Ramos (cell line): ENCODE data around the gene HSPA12A.

Experiments
- in situ Hi-C: fragments of 300-500 bp; cut with MboI; formaldehyde crosslinking; loops from one replicate; pipeline ENCODE4 v1.14.3; 2022; ENCODE audit warnings: low sequenced_read_pairs; ENCODE audit not compliant: unreplicated experiment

HSPA12A gene

DNA sequence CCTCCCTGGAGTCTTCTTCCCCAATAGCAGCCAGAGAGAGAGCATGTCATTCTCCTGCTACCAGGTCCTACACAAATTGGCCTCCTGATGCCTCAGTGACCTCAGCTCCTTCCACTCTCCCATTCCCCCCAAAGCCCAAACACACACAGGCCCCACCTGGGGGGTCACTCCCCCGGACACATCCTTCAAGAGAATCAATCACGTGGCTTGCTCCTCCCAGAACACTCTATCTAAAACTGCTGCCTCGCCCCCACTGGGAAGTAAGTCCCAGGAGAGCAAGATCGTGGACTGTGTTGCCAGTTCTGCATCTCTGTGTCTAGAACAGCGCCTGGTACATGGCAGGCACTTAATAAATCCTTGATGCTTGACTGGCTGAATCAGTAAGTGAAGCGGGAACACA, 2.5 kb upstream of the HSPA12A start:
- in situ Hi-C loops: no loop called here

DNA sequence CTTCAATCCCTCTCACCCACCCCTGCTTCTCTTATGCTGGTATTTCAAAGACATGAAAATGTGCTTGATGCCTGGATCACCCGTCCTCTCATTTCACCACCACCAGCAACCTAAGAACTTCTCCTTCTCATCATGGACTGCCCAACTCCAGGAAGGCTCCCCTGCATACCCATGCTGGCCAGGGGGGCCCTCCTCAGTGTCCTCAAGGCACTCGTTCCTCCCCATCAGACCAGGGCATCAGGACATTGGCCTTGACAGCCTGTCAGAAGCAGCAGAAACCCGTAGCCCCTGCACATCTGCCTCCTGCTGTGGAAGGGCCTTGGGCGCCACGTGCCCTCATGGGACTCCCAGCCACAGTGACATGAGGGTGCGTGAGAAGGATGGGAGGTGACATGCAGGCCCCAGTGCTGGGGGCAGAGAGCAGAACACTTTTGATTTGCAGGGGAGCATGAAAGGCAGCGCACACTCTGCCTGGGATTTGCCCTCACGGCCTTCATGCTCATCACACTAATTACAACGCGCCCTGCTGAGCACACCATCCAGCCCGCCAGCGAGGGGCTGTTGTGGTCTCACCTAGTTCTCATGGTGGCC, 1.9 kb upstream of the HSPA12A start:
- in situ Hi-C loops: no loop called here

DNA sequence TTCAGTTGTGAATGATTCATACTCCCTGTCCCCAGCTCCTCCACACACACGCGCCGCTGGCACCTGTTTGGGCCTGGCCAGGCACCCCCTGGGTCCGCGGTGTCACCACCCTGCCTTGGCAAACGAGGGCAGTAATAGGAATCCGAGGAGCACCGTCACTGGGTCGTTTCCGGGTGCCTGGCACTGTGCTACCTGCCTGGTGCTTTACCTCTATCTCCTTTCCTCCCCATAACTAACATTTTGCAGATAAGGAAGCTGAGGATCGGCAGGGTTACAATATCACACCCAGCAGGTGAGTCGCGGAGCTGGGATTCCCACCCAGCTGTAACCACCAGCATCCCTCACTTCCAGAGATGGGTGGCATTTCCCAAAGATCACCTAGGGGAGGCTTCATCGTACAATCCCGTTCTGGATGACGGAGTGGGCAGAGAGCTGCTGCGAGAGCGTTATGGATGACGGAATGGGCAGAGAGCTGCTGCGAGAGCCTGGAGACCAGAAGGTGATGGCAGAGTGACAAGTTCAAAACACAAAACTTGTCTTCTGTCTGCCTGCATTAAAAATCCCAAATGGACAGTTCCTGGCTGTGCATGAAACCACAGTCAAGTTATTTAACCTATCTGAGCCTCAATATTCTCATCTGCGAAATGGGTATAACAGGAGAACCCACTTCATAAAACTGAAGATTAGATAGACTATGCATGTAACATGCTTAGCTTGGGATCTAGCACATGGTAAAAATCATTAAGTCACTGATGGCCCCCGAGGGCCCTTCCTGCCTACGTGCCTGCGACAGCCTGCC, 1.1 kb upstream of the HSPA12A start:
- in situ Hi-C loops: no loop called here

DNA sequence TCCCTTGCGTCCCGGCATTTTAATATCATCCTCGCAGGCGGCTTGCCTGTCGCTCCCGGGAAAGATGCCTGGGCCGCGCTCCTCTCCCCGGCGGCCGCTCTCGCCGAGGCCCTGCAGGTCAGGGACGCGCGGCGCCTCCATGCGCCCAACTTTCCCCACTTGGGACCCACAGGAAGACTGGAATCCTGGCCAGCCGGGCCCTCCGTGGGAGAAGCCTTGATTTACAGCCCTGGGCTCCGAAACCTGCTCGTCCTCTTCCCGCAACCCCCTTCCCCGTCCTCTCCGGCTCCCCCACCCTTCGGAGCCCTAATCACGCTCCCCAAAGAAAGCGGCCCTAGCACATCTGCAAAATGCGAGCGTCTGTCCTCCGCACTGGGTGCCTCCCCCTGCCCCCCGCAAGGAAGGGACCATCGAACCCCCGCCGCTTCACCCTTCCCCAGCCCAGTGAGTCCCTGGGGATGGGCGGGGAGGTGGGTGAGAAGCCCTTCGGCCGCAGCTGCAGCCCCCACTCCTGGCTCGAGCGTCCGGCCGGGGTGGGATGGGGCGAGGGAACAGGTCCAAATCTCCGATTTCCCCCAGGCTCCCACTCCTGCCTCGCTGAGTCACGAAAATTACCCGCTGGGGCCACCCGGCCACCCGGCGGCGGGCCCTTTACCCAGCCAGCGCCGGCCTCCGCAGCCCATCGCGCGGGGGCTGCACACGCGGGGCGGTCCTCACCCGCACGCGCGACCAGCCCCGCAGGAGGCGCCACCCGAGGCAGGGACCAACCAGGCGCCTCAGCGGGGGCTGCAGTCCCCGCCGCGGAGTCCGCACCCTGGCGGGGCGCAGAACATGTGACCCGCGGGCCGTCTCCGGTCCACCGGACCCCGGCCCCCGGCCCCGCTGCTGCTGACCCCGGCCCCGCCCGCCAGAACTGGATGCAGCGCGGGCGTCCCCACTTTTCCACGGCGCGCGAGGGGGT, 695 bp downstream of the HSPA12A start:
- in situ Hi-C loops: no loop called here

DNA sequence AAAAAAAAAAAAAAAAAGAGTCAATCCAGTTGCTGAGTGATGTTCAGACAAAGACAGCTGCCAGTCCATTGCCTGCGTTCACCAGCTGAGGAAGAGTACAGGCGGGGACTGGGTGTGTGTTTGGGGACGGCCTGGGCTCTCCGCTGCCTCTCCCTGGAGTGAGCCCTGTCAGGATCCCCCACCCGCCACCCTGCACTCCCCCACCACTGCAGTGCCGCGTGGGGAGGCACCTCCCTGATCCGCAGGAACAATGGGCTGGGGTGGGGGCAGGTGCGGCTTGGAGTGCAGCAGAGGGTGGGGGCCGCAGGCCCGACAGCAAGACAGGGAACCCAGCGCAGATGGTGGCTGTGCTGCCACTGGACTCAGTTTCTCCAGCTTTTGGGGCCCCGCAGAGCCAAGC, 1.4 kb downstream of the HSPA12A start:
- in situ Hi-C loops: no loop called here

DNA sequence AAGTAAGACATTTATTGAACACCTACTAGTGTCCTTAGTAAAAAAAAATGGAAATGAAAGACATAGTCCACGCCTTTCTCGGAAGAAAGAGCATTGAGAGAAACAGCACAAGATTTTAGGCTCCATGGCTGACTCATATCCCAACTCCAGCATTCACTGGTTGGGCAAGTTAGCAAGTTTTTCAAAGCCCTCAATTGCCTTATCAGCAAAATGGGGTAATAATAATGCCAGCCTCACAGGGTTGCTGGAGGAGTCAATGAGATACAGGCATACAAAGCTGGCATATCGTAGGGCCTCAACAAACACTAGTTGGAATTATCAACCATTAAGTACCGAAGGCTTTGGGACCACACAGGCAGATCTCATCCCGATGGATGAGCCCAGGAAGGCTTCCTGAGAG, 4.0 kb downstream of the HSPA12A start:
- in situ Hi-C loops: no loop called here

DNA sequence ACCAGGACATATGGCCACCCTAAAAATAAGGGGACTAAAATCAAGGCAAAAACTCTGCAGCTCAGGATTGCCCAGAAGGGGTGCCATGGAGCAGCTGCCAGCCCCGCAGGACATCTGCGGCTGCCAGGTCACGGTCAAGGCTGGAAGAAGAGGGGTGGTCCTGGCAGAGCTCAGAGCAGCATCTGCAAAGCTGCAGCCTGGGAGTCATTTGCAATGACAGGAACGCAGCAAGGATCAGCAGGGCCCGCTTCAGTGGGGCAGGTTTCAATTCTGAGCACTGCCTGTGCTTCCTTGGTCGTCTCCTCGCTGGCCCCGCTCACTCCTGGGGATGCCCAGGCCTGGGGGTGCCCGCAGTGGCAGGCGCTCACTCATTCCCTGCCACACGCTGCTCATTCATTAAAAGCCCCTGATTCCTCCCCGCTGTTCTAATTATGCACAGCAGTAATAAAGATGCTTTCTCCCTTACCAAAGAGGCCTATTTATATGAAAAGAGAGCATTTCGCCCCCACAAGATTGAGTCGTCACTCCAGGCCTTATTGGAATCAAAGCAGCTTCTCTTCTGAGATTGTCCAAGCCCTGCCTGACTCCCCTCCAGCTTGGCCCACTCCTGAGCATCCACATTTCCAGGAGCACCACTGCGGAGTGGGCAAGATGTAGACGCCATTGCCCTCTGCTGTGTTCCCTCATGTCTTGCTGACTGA, 4.6 kb downstream of the HSPA12A start:
- in situ Hi-C loops: no loop called here

DNA sequence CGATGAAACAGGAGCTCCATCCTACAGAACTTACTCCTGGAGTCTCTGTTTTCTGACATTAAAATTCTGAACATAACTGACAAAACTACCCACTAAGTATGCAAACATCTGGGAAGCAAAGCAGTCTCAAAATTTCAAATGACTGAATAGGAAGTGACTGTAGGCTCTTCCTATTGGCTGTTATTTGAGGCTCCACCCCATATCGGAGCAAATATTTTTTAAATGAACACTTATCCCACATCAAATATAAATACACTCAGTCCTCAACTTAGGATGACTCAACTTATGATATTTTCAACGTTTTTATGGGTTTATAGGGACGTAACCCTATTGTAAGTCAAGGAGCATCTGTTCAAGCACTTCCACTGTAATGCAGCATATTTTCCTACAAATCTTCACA, 8.8 kb downstream of the HSPA12A start:
- in situ Hi-C loops: no loop called here

DNA sequence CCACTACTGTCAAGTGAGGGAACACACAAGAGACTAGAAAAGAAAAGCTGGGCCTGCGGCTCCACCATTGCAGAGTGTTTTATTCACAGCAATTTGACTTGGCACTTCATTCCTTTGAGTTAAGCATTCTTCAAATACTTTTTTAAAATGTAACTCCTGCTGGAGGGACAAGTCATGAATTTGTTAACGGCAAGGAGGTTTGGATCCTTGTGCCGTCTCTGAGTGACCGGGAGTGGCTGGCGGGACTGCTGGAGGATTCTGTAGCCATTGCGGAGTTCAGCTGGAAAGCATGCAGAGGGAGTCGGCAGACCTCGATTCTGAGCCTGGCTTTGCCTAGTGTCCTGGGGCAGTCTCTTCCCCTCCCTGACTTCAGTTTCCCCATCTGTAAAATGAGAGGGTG, 9.8 kb downstream of the HSPA12A start:
- in situ Hi-C loops: no loop called here

DNA sequence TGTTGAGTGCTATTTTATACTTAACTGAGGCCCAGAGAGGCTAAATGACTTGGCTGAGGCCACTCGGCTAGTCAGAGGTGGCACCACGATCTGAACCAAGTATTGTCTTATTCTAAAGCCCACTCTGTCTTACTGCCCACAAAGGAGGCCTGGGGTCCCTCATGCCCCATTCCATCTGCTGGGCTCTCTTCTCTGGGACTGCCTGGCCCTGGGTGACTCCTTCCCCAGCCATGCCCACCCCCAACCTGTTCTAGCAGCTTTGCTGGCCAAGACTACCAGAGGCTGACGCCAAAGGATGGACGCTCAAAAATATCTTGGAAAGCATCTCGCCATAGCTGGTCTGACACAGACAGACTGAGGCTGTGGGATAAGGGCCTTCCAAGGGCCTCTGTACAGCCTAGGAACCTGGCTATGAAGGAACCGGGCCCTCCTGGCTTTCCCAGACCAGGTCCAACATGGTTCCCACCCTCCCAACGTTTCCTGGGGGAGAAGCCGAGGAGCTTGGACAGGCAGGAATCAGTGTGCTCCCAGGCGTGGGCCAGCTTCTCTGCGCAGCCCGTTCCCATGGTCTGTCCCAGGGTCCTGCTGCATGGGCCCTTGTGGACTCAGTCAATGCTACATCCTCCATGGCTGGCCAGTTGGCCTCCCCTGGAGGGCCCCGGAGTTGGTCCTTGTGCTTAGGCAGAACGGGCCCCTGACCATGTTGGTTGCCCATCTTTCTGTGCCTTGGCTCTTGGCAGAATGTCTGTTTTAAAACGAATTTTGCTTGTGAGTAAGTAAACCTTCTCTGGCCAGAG, 11.7 kb downstream of the HSPA12A start:
- in situ Hi-C loops: no loop called here

DNA sequence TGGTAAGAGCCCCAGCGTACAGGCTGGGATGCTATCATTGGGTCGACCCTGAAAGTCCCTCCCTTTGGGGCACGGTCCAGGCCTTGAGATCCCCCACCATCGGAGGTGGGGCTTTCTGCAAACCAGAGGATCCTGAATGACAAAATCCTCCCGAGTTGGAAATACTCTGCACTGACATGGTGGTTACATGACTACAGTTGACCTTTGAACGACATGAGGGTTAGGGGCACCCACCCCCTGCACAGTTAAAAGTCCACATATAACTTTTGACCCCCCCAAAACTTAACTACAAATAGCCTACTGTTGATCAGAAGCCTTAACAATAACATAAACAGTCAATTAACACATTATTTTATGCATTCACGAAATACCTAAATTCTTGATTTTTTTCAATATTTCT, 13.1 kb downstream of the HSPA12A start:
- in situ Hi-C loops: no loop called here

DNA sequence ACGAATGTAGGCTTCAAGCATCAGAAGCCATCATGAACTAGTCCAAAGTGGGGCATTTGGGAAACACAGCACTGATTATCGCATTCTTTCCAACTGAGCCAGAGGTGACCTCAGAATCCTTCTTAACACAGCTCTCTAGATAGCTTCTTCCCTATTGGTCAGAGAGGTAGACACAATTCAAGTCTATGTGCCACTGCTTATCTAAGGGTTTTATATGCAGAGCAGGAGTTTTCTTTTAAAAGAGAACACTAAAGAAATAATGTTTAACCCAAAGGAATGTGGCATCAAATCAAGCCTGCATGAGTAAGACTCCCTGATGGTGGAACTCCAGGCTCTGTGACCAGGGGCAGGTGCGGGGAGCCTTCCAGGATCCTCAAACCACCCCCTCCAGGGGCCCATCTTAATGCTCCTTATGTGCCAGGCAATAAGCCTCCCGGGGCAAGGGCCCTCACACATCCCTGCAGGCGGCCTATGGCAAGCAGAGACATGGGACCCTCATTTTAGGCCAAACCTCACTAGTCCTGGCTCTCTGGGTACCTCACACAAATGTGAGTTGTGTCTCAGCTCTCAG, 13.8 kb downstream of the HSPA12A start:
- in situ Hi-C loops: no loop called here

DNA sequence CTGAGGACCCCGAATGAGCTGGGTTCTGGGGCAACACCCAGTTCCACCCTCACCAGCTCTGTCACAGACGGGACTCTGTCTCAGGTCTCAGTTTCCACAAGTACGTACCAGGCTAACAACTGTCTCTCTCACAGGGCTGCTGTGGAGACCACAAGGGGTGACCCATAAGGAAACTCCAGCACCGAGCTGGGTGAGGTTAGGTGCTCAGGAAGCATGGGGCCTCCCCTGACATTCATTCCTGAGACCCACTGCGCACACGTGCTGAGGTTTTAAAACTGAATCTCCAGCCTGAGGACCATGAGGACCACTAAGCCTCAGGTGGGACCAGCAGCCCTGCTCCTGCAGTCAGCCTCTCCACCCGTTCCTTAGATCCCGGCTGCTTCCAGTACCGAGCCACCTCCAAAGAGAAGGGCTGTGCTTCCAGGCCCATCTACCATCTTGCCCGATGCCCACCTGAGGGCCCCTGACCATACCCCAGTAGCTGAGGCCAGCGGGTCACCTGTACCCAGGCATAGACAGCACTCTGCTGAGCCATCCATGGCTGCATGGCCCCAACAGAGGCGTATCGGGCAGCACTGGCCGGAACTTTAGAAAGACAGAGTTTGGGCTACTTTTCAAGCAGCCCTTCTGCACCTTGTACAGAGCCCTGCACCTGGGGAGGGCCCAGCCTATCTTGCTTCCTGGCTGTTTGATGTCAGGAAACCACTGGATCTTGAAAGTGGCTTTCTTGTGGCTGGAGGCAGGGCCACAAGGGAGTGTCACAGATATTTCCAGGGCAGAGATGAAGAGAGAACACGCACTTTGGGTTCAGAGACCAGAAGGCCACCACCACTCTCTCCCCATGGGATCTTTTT, 18.7 kb downstream of the HSPA12A start:
- in situ Hi-C loops: no loop called here

DNA sequence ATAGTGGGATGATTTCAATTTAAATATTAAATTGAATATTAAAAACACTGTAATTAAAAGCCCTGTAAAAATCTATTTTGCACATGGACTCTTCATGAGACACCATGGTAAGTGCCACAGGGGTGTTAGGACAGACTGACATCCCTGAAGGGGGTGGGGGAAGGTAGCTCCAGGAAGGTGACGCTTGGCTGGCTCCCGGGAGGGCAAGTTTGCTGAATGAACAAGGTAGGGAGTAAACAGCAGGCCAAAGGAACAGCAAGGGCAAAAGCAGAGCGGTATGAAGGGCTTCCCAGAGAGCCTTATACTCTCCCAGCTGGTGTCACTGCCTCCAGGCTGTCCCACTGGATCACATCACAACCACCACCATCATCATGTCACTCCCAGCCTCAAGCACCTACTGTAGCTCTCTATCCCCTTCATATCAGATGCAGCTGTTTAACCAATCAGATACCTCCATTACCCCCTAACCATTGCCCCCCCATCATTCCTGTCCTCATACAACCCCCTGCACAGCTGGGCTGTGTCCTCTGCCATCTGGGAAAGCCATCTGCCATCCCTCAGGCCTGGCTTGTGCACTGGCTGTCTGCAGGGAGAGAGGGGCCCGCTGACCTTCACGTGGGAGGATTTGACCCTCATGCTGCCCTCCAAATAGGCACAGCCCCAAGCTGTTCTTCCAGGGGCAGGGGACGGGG, 19.5 kb downstream of the HSPA12A start:
- in situ Hi-C loops: no loop called here

DNA sequence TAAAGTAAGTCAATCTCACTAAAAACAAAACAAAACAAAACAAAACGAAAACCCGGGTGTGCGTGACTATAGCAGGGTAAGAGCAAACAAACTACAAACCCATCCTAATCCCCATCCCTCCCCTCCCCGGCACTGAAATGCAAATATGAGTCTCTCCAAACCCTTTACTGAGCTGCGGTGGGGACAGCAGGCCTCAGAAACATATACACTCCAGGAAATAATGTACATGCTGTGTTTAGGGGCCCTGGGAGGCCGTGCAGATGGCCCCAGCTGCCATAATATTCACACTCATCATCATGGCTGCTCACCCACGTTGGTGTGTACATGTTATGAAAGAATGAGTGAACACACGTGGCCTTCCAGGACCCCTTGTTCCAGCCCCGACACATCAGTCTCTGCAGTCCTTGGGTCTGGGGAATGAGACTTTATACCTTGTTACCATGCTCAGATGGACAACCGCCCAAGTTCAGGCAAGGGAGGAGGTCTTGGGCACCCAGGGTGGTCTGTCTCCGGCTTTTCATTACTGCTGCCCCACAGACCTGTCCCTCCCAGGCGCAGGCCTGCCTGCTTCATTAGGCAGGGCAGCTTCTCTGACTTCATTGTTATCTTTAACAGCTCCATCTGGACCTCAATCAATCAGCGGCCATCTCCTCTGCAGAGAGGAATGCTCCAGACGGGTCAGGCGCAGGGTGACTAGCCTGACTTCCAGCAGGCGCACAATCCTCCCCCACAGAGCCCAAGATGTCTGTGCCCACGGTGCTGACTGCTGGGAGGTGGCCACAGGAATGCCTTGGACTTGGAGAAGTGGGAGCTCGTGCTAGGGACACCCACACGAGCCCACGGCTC, 20.6 kb downstream of the HSPA12A start:
- in situ Hi-C loops: no loop called here

DNA sequence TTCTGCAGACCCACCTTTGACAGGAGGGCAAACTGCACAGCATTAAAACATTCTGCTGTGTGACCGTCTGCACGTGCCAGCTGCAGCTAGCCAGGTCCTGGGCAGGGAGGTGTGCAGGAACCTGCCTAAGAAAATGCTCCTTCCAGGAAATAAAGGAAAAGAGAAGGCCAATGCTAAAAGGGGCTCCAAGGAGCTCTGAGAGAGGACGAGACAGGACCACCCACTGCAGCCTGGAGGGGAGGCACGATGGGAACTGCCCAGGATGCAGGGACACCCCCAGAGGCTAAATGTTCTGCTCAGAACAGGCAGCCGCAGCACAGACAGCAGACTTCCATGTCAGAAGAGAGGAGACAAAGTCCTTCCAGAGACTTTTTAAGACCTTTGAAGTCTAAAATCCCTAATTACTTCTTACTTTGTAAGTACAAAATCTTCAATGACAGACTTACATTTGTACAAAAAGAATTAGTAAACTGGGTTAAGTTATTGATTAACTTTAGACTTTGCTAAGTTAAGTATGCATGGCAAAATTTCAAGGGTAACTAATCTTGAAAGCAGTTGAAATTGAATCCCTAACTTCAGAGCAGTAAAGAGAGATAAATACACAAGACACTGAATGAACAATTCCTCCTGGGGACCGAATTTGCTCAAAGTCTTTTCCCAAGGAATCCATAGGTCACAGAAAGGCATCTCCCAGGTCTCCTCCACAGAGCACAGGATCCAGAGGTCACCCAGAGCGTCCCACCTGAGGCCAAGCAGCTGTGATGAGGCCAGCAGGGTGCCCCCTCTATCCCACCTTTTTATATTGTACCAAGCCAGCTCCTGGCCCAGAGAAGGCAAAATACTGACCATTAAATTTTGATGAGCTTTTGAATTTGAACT, 21.5 kb downstream of the HSPA12A start:
- in situ Hi-C loops: no loop called here
